Hepatocyte (in vitro differentiated cells): ENCODE results near the gene ASB2. TPM values are rescaled to one million over a fixed set of nuclear protein-coding genes. Genes with fewer than 3 reads are reported as not detected.

Experiments used
- DNase-seq: peaks from one replicate; pipeline ENCODE4 v3.0.0-alpha.2; 2016; ENCODE audit warnings: low spot score
- H2AFZ ChIP-seq: fragments of 200-600 bp; sonication (generic); 2 replicates; pipeline ENCODE4 v1.6.0; 2016; ENCODE audit warnings: antibody characterized with exemption, mild to moderate bottlenecking
- H3K27ac ChIP-seq: fragments of 200-600 bp; sonication (generic); 2 replicates; pipeline ENCODE4 v1.5.1; 2016; ENCODE audit warnings: mild to moderate bottlenecking
- H3K27me3 ChIP-seq: fragments of 200-600 bp; sonication (generic); 2 replicates; pipeline ENCODE4 v1.6.1; 2016
- H3K36me3 ChIP-seq: fragments of 200-600 bp; sonication (generic); replicated peaks from 2 replicates; pipeline ENCODE4 v1.5.1; 2016; ENCODE audit warnings: low read depth; ENCODE audit not compliant: insufficient read depth
- H3K4me1 ChIP-seq: fragments of 200-600 bp; sonication (generic); 2 replicates; pipeline ENCODE4 v1.5.1; 2016; ENCODE audit warnings: mild to moderate bottlenecking, moderate library complexity; ENCODE audit not compliant: insufficient read depth
- H3K4me2 ChIP-seq: fragments of 200-600 bp; sonication (generic); 2 replicates; pipeline ENCODE4 v1.6.0; 2016
- H3K4me3 ChIP-seq: fragments of 200-600 bp; sonication (generic); 2 replicates; pipeline ENCODE4 v1.5.1; 2016; ENCODE audit warnings: mild to moderate bottlenecking
- H3K79me2 ChIP-seq: fragments of 200-600 bp; sonication (generic); 2 replicates; pipeline ENCODE4 v1.6.0; 2017; ENCODE audit warnings: mild to moderate bottlenecking
- H3K9me2 ChIP-seq: fragments of 200-600 bp; sonication (generic); replicated peaks from 2 replicates; pipeline ENCODE4 v1.6.0; 2017; ENCODE audit warnings: mild to moderate bottlenecking; ENCODE audit not compliant: insufficient read depth
- H3K9me3 ChIP-seq: fragments of 200-600 bp; sonication (generic); 2 replicates; pipeline ENCODE4 v1.5.1; 2016; ENCODE audit warnings: low read depth, mild to moderate bottlenecking
- H4K20me1 ChIP-seq: fragments of 200-600 bp; sonication (generic); 2 replicates; pipeline ENCODE4 v1.6.0; 2016; ENCODE audit warnings: mild to moderate bottlenecking; ENCODE audit not compliant: insufficient read depth, poor library complexity, severe bottlenecking
- EZH2 ChIP-seq: fragments of 200-600 bp; sonication (generic); IDR thresholded peaks from 2 replicates; pipeline ENCODE4 v1.6.1; 2016; ENCODE audit warnings: antibody characterized with exemption, mild to moderate bottlenecking, borderline replicate concordance
- EZH2phosphoT487 ChIP-seq: fragments of 200-600 bp; sonication (generic); IDR thresholded peaks from one replicate; pipeline ENCODE4 v1.6.1; 2018; ENCODE audit warnings: antibody characterized with exemption, mild to moderate bottlenecking, low read depth, moderate library complexity; ENCODE audit not compliant: unreplicated experiment, severe bottlenecking
- WGBS: methylation state at CpG from one replicate; pipeline ENCODE4 v1.1.6; 2016; ENCODE audit warnings: low lambda C conversion rate; ENCODE audit errors: missing lambda C conversion rate; 5-methylcytosine and 5-hydroxymethylcytosine counted together
- polyA plus RNA-seq: library from polyadenylated mRNA; unstranded; fragments of >200 nt; fragmentation: Nextera tagmentation; extraction: Ambion mirVana; gene quantifications from 2 replicates; pipeline ENCODE4 v1.2.1, GENCODE V29; 2016
- total RNA-seq: library from RNA; depleted of rRNA; stranded (reverse); fragments of >200 nt; gene quantifications from 2 replicates; pipeline ENCODE4 v1.2.3, GENCODE V29; 2014
- TF ChIP-seq, protein P1 (sequence below): fragments of 200-600 bp; sonication (generic); IDR thresholded peaks from 2 replicates; pipeline ENCODE4 v1.5.1; 2016; ENCODE audit warnings: antibody characterized with exemption, mild to moderate bottlenecking; ENCODE audit not compliant: poor library complexity

Gene ASB2
- total and polyA plus RNA-seq, 2 experiments from 2014 or later: 0.27 to 0.53 TPM

DNA sequence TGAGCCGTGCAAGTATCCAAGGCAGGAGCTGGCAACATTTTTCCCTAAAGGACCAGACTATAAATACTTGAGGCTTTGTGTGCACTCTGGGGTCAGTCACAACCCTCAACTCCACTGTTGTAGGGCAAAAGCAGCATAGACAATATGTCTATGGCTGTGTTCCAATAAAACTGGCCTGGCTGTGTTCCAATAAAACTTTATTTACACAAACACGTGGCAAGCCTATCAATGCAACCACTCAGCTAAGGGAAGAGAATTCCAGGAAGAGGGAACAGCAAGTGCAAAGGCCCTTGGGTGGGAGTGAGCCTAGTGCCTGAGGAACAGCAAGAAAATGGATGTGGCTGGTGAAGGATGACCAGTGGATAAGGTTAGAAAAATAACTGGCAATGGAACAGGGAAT, 60.6 kb downstream of the ASB2 start:
- H3K36me3 ChIP-seq: no peaks in the 10 kb centered on the region
- H3K9me3 ChIP-seq: no peaks in the 10 kb centered on the region
- H3K27me3 ChIP-seq: no peaks in the 10 kb centered on the region
- H3K4me2 ChIP-seq: no peak overlapping the region
- H3K4me1 ChIP-seq: no peaks in the 10 kb centered on the region
- TF ChIP-seq, protein P1, sequence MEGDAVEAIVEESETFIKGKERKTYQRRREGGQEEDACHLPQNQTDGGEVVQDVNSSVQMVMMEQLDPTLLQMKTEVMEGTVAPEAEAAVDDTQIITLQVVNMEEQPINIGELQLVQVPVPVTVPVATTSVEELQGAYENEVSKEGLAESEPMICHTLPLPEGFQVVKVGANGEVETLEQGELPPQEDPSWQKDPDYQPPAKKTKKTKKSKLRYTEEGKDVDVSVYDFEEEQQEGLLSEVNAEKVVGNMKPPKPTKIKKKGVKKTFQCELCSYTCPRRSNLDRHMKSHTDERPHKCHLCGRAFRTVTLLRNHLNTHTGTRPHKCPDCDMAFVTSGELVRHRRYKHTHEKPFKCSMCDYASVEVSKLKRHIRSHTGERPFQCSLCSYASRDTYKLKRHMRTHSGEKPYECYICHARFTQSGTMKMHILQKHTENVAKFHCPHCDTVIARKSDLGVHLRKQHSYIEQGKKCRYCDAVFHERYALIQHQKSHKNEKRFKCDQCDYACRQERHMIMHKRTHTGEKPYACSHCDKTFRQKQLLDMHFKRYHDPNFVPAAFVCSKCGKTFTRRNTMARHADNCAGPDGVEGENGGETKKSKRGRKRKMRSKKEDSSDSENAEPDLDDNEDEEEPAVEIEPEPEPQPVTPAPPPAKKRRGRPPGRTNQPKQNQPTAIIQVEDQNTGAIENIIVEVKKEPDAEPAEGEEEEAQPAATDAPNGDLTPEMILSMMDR: no peak
- TF ChIP-seq EZH2 (no peak), EZH2phosphoT487 (no peak)
- 27% methylated on average over 2 of the region's 2 CpGs for WGBS
- H4K20me1 ChIP-seq: no peaks in the 10 kb centered on the region
- no peak for DNase-seq
- no peaks in the 10 kb centered on the region for H3K79me2 ChIP-seq
- H3K27ac ChIP-seq: no peak overlapping the region
- no peak overlapping the region for H2AFZ ChIP-seq
- H3K9me2 ChIP-seq: no peaks in the 10 kb centered on the region
- no peak overlapping the region for H3K4me3 ChIP-seq

DNA sequence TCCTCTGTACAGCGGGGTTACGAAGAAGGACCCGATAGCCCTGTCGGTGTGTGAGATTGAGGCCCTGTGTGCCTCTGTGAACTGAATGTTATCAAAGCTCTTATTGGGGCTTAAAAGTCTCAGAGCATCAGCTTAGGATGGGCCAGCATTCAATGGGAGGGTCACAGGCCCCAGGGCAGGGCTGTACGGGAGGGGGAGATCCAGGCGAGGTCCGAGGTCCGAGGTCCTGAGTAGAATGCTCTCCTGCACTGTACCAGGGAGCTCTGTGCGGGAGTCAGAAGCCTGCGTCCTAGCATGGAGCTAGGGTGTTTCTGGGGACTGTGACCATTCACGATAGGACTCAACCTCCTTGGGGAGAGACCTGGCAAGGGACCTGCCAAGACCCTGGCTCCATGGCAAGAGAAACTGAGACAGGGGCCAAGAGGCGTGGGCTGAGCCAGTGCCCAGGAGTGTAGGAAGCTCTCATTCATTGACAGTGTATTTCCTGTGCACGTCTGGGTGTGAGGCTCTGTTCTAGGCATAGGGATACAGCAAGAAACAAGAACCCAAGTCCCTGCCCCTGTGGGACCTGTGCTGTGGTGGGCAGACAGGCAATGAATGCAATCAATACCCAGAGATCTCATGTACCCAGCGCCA, 61.2 kb downstream of the ASB2 start:
- Histone ChIP-seq H3K4me1 (no peaks in the 10 kb centered on the region), H3K4me3 (no peak overlapping the region), H3K79me2 (no peaks in the 10 kb centered on the region), H3K27ac (no peak overlapping the region), H2AFZ (no peak overlapping the region), H3K9me2 (no peaks in the 10 kb centered on the region), H3K9me3 (no peaks in the 10 kb centered on the region), H3K36me3 (no peaks in the 10 kb centered on the region), H3K4me2 (no peak overlapping the region), H4K20me1 (no peaks in the 10 kb centered on the region), H3K27me3 (no peaks in the 10 kb centered on the region)
- 87% methylated on average over 14 of the region's 14 CpGs for WGBS
- DNase-seq: no peak
- TF ChIP-seq, protein P1: no peak
- TF ChIP-seq EZH2phosphoT487 (no peak), EZH2 (no peak)

DNA sequence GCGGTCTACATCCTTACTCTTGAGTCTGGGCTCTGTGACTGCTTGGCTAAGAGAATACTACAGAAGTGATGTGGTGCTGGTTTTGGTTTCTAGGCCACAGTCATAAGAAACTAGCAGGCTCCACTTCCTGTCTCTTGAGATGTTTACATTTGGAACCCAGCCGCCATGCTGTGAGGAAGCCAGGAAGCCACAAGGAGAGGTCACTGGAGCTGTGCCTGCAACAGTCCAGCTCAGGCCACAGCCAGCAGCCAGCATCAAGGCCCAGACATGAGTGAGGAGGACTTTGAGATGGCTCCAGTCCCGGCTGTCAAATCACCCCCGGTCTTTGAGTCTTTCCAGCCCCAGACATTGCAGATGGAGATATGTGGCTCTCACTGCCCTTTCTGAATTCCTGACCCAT, 62.1 kb downstream of the ASB2 start:
- Histone ChIP-seq H3K4me1 (no peaks in the 10 kb centered on the region), H3K27me3 (no peaks in the 10 kb centered on the region), H3K4me2 (no peak overlapping the region), H2AFZ (no peak overlapping the region), H3K27ac (no peak overlapping the region), H3K79me2 (no peaks in the 10 kb centered on the region), H3K9me3 (no peaks in the 10 kb centered on the region), H3K9me2 (no peaks in the 10 kb centered on the region), H3K36me3 (no peaks in the 10 kb centered on the region), H4K20me1 (no peaks in the 10 kb centered on the region), H3K4me3 (no peak overlapping the region)
- 81% methylated on average over 4 of the region's 4 CpGs for WGBS
- DNase-seq: no peak
- TF ChIP-seq, protein P1: no peak
- TF ChIP-seq EZH2phosphoT487 (no peak), EZH2 (no peak)

DNA sequence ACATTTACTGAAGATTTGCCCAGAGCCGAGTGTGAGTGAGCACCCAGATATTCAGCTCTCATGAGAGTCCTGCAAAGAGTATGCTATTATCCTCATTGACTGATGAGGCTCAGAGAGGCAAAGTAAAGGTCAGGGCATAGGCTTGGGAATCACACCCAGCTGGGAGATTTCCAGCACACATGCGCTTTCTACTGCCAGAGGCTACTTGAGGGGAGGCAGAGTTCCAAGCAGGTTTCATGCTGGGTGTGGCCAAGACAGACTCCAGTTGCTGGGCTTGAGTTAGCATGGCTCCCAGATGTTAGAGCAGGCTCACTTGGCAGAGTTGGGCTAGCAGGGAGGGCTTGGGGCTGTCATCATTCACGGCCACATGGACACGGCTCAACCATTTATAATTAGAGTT, 63.6 kb downstream of the ASB2 start:
- Histone ChIP-seq H3K4me2 (no peak overlapping the region), H2AFZ (no peak overlapping the region)
- TF ChIP-seq EZH2 (no peak), EZH2phosphoT487 (no peak)
- TF ChIP-seq, protein P1: no peak

More for the DNA sequence above, 63.6 kb downstream of the ASB2 start:
- Histone ChIP-seq H3K9me2 (no peaks in the 10 kb centered on the region), H3K79me2 (no peaks in the 10 kb centered on the region), H3K4me1 (no peaks in the 10 kb centered on the region), H3K9me3 (no peaks in the 10 kb centered on the region), H3K27ac (no peak overlapping the region), H3K4me3 (no peak overlapping the region), H4K20me1 (no peaks in the 10 kb centered on the region), H3K27me3 (no peaks in the 10 kb centered on the region), H3K36me3 (no peaks in the 10 kb centered on the region)
- WGBS: 81% methylated on average over 4 of the region's 4 CpGs
- no peak for DNase-seq
